Muscle layer of duodenum (tissue), 2 donors: ENCODE data around the gene XKR8.

ENCODE experiments used
- H3K27ac ChIP-seq: one replicate; pipeline ENCODE4 v1.7.0; 2013; ENCODE audit warnings: mild to moderate bottlenecking, low read length
- H3K27me3 ChIP-seq: one replicate; pipeline ENCODE4 v1.7.0; 2013; ENCODE audit warnings: low read depth, mild to moderate bottlenecking, control low read depth, low read length
- H3K36me3 ChIP-seq, 2 donors: one replicate each; pipeline ENCODE4 v1.7.0; 2013; ENCODE audit warnings: low read length in 2 of 2, control low read depth in 1 of 2, mild to moderate bottlenecking in 1 of 2; ENCODE audit not compliant: insufficient read depth in 2 of 2, control insufficient read depth in 1 of 2
- H3K4me1 ChIP-seq, 2 donors: one replicate each; pipeline ENCODE4 v1.7.0; 2013; ENCODE audit warnings: low read length in 2 of 2, mild to moderate bottlenecking in 2 of 2, control low read depth in 1 of 2, moderate library complexity in 1 of 2; ENCODE audit not compliant: insufficient read depth in 2 of 2, control insufficient read depth in 1 of 2
- H3K4me3 ChIP-seq, 2 donors: one replicate each; pipeline ENCODE4 v1.7.0; 2013; ENCODE audit warnings: low read length in 2 of 2, low read depth in 1 of 2, mild to moderate bottlenecking in 1 of 2
- H3K9me3 ChIP-seq, 2 donors: one replicate each; pipeline ENCODE4 v1.7.0; 2013; ENCODE audit warnings: low read length in 2 of 2, control low read depth in 1 of 2, mild to moderate bottlenecking in 1 of 2; ENCODE audit not compliant: control insufficient read depth in 1 of 2
- donor health status: healthy.

The XKR8 gene

GRCh38 chr1:27938488-27938887 lies 21.3 kb upstream of the XKR8 start:
- Histone ChIP-seq H3K27me3 (no peaks in the 10 kb centered on the region), H3K4me3 (no peak overlapping the region), H3K36me3 (no peaks in the 10 kb centered on the region), H3K27ac (no peak overlapping the region), H3K9me3 (no peaks in the 10 kb centered on the region), H3K4me1 (no peaks in the 10 kb centered on the region)

DNA sequence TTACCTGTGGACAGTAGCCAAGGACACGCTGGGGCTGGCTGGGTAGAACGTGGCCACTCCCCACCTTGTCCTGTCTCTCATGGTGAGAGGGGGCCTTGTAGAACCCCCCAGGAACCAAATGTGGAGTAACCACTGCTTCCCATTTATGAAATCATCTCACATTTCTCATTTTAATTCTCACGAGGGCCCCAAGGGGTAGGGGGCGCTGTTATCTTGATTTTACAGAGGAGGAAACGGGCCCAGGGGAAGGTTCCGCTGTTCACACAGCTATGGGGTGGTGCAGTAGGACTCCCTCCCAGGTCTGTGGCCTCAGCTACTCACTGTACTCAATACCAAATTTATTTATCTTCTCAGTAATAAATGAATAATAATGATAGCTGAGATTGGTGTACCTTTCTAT lies 19.5 kb upstream of the XKR8 start:
- Histone ChIP-seq H3K27ac (no peak overlapping the region), H3K4me3 (no peak overlapping the region), H3K27me3 (no peaks in the 10 kb centered on the region), H3K4me1 (no peaks in the 10 kb centered on the region), H3K36me3 (no peaks in the 10 kb centered on the region), H3K9me3 (no peaks in the 10 kb centered on the region)

DNA sequence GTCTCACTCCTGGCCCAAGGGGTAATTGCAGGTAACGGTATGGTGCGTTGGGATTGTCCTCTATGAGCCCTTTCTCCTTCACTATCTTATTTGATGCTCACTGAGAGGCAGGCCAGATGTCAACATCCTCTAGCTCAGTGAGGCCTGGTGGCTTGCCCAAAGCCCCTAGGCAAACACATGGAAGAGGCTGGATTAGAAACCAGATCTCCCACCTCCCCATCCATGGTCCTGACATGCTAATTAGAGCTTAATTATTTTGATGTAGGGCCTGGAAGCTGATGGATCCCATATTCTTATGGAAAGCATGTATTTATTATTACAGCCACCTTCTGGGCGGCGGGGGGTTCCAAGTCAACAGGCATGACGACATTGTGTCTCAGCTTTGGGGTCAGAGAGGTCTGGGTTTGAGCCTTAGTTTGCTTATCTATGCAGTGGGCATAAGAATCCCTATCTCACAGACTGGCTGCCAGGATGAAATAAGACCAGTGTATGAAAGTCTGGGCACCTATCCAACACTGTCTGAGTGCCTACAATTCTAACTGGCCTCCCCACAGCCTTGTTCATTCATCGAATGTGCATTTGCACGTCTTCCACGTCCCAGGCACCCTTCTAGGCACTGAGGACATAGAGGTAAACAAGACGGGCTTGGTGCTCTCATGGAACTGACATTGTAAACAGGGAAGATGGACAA lies 18.8 kb upstream of the XKR8 start:
- Histone ChIP-seq H3K4me3 (no peak overlapping the region), H3K27me3 (no peaks in the 10 kb centered on the region), H3K36me3 (no peaks in the 10 kb centered on the region), H3K4me1 (no peaks in the 10 kb centered on the region), H3K27ac (no peak overlapping the region), H3K9me3 (no peaks in the 10 kb centered on the region)

GRCh38 chr1:27941671-27942540 lies 17.9 kb upstream of the XKR8 start:
- no peaks in the 10 kb centered on the region for H3K27me3 ChIP-seq
- H3K9me3 ChIP-seq: no peaks in the 10 kb centered on the region
- H3K4me1 ChIP-seq: no peaks in the 10 kb centered on the region
- H3K4me3 ChIP-seq: no peak overlapping the region
- H3K36me3 ChIP-seq: no peaks in the 10 kb centered on the region
- H3K27ac ChIP-seq: no peak overlapping the region

GRCh38 chr1:27945020-27945419 lies 14.8 kb upstream of the XKR8 start:
- no peak overlapping the region for H3K27ac ChIP-seq
- no peaks in the 10 kb centered on the region for H3K4me1 ChIP-seq

DNA sequence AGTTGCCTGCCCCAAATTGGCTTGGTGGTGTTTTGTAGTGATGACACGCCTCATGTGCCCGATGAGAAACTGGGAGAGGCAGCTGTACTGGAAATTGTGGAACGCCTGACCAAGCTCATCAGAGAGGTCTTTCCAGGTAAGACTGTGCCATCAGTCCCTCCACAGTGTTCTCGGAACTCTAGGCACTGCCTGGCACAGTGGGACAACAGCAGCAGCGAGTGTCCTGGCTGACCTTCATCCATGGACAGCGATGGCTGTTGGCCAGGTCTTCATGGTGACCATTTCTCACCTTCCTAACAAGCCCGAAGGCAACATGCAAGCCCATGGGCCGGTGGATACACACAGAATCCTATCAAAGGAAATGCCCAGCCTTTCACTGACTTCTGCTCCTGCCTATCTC lies 10.7 kb upstream of the XKR8 start:
- H3K27ac ChIP-seq: no peak overlapping the region
- H3K4me1 ChIP-seq: no peaks in the 10 kb centered on the region
- H3K36me3 ChIP-seq: no peaks in the 10 kb centered on the region
- no peak overlapping the region for H3K4me3 ChIP-seq
- H3K9me3 ChIP-seq: no peaks in the 10 kb centered on the region
- no peaks in the 10 kb centered on the region for H3K27me3 ChIP-seq

More at GRCh38 chr1:27945020-27945419, 14.8 kb upstream of the XKR8 start:
- no peaks in the 10 kb centered on the region for H3K9me3 ChIP-seq
- H3K4me3 ChIP-seq: no peak overlapping the region
- H3K27me3 ChIP-seq: no peaks in the 10 kb centered on the region
- no peaks in the 10 kb centered on the region for H3K36me3 ChIP-seq

- no peak overlapping the region for H3K4me3 ChIP-seq
- H3K36me3 ChIP-seq: no peaks in the 10 kb centered on the region
- no peak overlapping the region for H3K27ac ChIP-seq
- H3K9me3 ChIP-seq: no peaks in the 10 kb centered on the region
- no peaks in the 10 kb centered on the region for H3K4me1 ChIP-seq
- no peaks in the 10 kb centered on the region for H3K27me3 ChIP-seq
Measured at GRCh38 chr1:27951396-27951795, 8.4 kb upstream of the XKR8 start.

DNA sequence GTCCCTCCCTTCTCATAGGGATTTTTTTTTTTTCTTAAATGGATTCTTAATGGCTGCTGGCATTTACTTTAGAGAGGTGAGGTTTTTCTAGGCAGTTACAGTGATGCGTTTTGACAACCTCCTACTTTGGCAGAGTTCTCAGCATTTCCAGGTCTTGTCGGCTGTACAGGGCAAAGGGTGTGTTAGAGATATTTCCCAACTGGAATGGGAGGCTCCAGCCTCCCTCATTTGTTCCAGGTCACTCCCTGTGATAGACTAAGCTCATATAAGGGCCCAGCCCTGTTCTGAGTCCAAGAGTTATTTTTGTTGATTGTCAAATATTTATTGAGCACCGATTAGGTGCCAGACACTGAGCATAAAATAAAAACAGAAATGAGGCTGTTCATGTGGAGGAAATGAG lies 7.6 kb upstream of the XKR8 start:
- Histone ChIP-seq H3K9me3 (no peaks in the 10 kb centered on the region), H3K27me3 (no peaks in the 10 kb centered on the region), H3K36me3 (no peaks in the 10 kb centered on the region), H3K4me3 (no peak overlapping the region), H3K27ac (no peak overlapping the region), H3K4me1 (no peaks in the 10 kb centered on the region)

DNA sequence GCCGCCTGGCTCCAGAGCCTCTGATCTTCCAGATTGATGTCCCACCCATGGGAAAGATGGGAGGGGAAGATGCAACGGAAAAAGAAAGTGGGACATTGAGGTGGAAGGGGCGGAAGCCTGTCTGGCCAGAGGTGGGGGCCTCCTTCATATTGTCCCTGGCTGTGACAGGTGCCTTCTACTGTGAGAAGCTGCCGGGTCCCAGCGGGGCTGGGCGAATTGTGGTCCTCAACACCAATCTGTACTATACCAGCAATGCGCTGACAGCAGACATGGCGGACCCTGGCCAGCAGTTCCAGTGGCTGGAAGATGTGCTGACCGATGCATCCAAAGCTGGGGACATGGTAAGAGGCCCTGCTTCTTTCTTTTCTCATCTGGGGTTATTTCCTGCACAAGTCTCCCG lies 5.6 kb upstream of the XKR8 start:
- no peak overlapping the region for H3K27ac ChIP-seq
- H3K4me1 ChIP-seq: no peaks in the 10 kb centered on the region
- H3K36me3 ChIP-seq: no peaks in the 10 kb centered on the region
- no peaks in the 10 kb centered on the region for H3K27me3 ChIP-seq
- no peaks in the 10 kb centered on the region for H3K9me3 ChIP-seq
- H3K4me3 ChIP-seq: no peak overlapping the region

- Histone ChIP-seq H3K9me3 (no peaks in the 10 kb centered on the region), H3K4me1 (peaks cover 0 to under 1% of the 10 kb centered on the region in 2 donors), H3K27ac (no peak overlapping the region), H3K4me3 (no peak overlapping the region), H3K36me3 (no peaks in the 10 kb centered on the region), H3K27me3 (no peaks in the 10 kb centered on the region)
Measured at GRCh38 chr1:27955076-27955475, 4.7 kb upstream of the XKR8 start.

- Histone ChIP-seq H3K9me3 (no peaks in the 10 kb centered on the region), H3K4me3 (no peak overlapping the region), H3K27ac (no peak overlapping the region), H3K4me1 (peaks cover 4 to 17% of the 10 kb centered on the region in 2 donors), H3K27me3 (no peaks in the 10 kb centered on the region), H3K36me3 (no peaks in the 10 kb centered on the region)
Measured at GRCh38 chr1:27956761-27957160, 3.0 kb upstream of the XKR8 start.
